Natural killer cell (primary cell): Measurements from ENCODE around the gene CMAS. TPM values are rescaled to one million over a fixed set of nuclear protein-coding genes. Genes with fewer than 3 reads are reported as not detected.

Source experiments
- ATAC-seq, 3 donors: fragments of 150-1000 bp in 2 of 3; fragments of 200-7000 bp in 1 of 3; cut with Tn5 transposase; 1 replicate in 1 of 3; 2 replicates in 2 of 3; pipeline ENCODE4 v1.10.0; 2021; ENCODE audit warnings: mild to moderate bottlenecking in 2 of 3, moderate library complexity in 2 of 3
- DNase-seq, 2 donors: peaks; one replicate each; pipeline versions ENCODE4 v3.0.0 to v3.0.0-alpha.2; 2013 to 2021; ENCODE audit warnings: mixed read lengths in 1 of 2
- H3K27ac ChIP-seq: one replicate; pipeline ENCODE4 v1.5.1; 2013; ENCODE audit warnings: mild to moderate bottlenecking, low read length
- H3K27me3 ChIP-seq: one replicate; pipeline ENCODE4 v1.6.1; 2013; ENCODE audit warnings: low read length; ENCODE audit not compliant: control insufficient read depth, insufficient read depth
- H3K36me3 ChIP-seq: one replicate; pipeline ENCODE4 v1.6.1; 2013; ENCODE audit warnings: low read length; ENCODE audit not compliant: control insufficient read depth, insufficient read depth
- H3K4me1 ChIP-seq: one replicate; pipeline ENCODE4 v1.6.1; 2013; ENCODE audit warnings: low read length; ENCODE audit not compliant: control insufficient read depth, insufficient read depth
- H3K4me3 ChIP-seq: one replicate; pipeline ENCODE4 v1.5.1; 2013; ENCODE audit warnings: low read length
- H3K9me3 ChIP-seq: one replicate; pipeline ENCODE4 v1.6.1; 2013; ENCODE audit warnings: low read length; ENCODE audit not compliant: control insufficient read depth, insufficient read depth
- H3K27ac Mint-ChIP-seq, 2 donors: one replicate each; pipeline ENCODE4 v1.8.0; 2022; ENCODE audit warnings: mild to moderate bottlenecking in 2 of 2, mixed read lengths in 2 of 2, moderate library complexity in 1 of 2
- H3K27me3 Mint-ChIP-seq, 2 donors: one replicate each; pipeline ENCODE4 v1.8.0; 2022; ENCODE audit warnings: low read depth in 2 of 2, mixed read lengths in 2 of 2
- H3K36me3 Mint-ChIP-seq: one replicate; pipeline ENCODE4 v1.8.0; 2022; ENCODE audit warnings: mixed read lengths
- H3K4me1 Mint-ChIP-seq, 2 donors: one replicate each; pipeline ENCODE4 v1.8.0; 2022; ENCODE audit warnings: mixed read lengths in 2 of 2
- H3K4me3 Mint-ChIP-seq: one replicate; pipeline ENCODE4 v1.8.0; 2022; ENCODE audit warnings: mild to moderate bottlenecking, moderate library complexity, mixed read lengths
- H3K9me3 Mint-ChIP-seq, 2 donors: one replicate each; pipeline ENCODE4 v1.8.0; 2022; ENCODE audit warnings: mixed read lengths in 2 of 2
- CTCF ChIP-seq: fragments of 200-600 bp; IDR thresholded peaks from one replicate; pipeline ENCODE4 v1.8.0; 2022; ENCODE audit warnings: antibody characterized with exemption
- WGBS: methylation state at CpG from one replicate; pipeline ENCODE4 v1.1.7; 2013; ENCODE audit warnings: missing lambda C conversion rate; ENCODE audit not compliant: insufficient coverage; 5-methylcytosine and 5-hydroxymethylcytosine counted together
- intact Hi-C: fragments of 100-400 bp; cut with micrococcal nuclease; formaldehyde crosslinking; loops from one replicate; pipeline ENCODE4 v1.14.2; 2022
- total RNA-seq, 4 donors: library from RNA; stranded (reverse); fragments of 120-200 nt in 1 of 4; gene quantifications; one replicate each; pipeline versions ENCODE4 v1.2.3 to v1.2.4, GENCODE V29; 2013 to 2022

Gene CMAS
- total RNA-seq, 3 donors from 2014 or later (not counting 1 experiment from before 2014, with no cell fraction given), result 10.0 to 19.8 (median 13.7) TPM

- WGBS, result 79% methylated on average over 1 of the region's 2 CpGs
- Mint-ChIP-seq H3K27ac (no peak overlapping the region), H3K4me1 (no peaks in the 10 kb centered on the region), H3K36me3 (peaks cover 7% of the 10 kb centered on the region), H3K4me3 (no peak overlapping the region), H3K27me3 (no peaks in the 10 kb centered on the region), H3K9me3 (no peaks in the 10 kb centered on the region)
- no peaks in the 10 kb centered on the region for H3K4me1 ChIP-seq
- H3K4me3 ChIP-seq, result no peak overlapping the region
- no peaks in the 10 kb centered on the region for H3K9me3 ChIP-seq
- intact Hi-C loops, result no loop called here
- no peaks in the 10 kb centered on the region for H3K27me3 ChIP-seq
- H3K36me3 ChIP-seq, result peaks cover 29% of the 10 kb centered on the region
- no peak for TF ChIP-seq CTCF
- DNase-seq, result no peak
- H3K27ac ChIP-seq, result no peak overlapping the region
- no peak for ATAC-seq
Measured at GRCh38 chr12:22066310-22066709, 20.3 kb downstream of the CMAS start.

DNA sequence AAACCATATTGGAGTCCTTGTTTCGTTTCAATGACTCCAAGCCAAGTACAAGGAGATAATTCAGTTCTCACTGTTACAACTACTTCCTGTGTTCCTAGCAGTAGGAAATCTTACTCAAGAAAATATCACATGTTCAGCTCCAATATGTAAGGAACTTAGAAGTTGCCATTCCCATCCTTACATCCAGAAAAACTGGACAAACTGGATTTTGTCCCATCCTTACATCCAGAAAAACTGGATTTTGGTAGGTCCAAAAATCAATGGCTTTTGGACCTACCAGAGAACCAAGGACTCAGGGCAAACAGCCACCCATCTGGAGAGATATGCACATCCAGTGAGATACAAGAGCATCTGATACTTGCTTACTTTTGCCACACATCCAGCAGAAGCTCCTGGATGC, 23.8 kb downstream of the CMAS start:
- peaks cover 8% of the 10 kb centered on the region for H3K36me3 ChIP-seq
- H3K27ac ChIP-seq, result no peak overlapping the region
- Mint-ChIP-seq H3K27ac (no peak overlapping the region), H3K4me3 (no peak overlapping the region), H3K27me3 (peaks cover 0 to 6% of the 10 kb centered on the region in 2 donors), H3K4me1 (no peaks in the 10 kb centered on the region), H3K36me3 (peaks cover 7% of the 10 kb centered on the region), H3K9me3 (no peaks in the 10 kb centered on the region)
- no peaks in the 10 kb centered on the region for H3K4me1 ChIP-seq
- no peaks in the 10 kb centered on the region for H3K9me3 ChIP-seq
- ATAC-seq, result no peak
- WGBS, result 44% methylated on average over 1 of the region's 1 CpG
- no peak for DNase-seq
- no peaks in the 10 kb centered on the region for H3K27me3 ChIP-seq
- H3K4me3 ChIP-seq, result no peak overlapping the region
- TF ChIP-seq CTCF, result no peak
- intact Hi-C loops, result no loop called here

GRCh38 chr12:22082190-22082701, 36.2 kb downstream of the CMAS start:
- Mint-ChIP-seq H3K4me3 (no peak overlapping the region), H3K27me3 (peaks cover 4 to 14% of the 10 kb centered on the region in 2 donors), H3K27ac (no peak overlapping the region), H3K9me3 (no peaks in the 10 kb centered on the region), H3K4me1 (no peaks in the 10 kb centered on the region), H3K36me3 (no peaks in the 10 kb centered on the region)
- H3K27ac ChIP-seq, result no peak overlapping the region
- WGBS, result 90% methylated on average over 10 of the region's 10 CpGs
- DNase-seq, result no peak
- intact Hi-C loops, result no loop called here
- H3K9me3 ChIP-seq, result no peaks in the 10 kb centered on the region
- no peak overlapping the region for H3K4me3 ChIP-seq
- no peaks in the 10 kb centered on the region for H3K4me1 ChIP-seq
- no peaks in the 10 kb centered on the region for H3K27me3 ChIP-seq
- no peaks in the 10 kb centered on the region for H3K36me3 ChIP-seq
- no peak for TF ChIP-seq CTCF
- ATAC-seq, result peak in 1 of 3 donors; percentile 37

GRCh38 chr12:22083167-22083566, 37.1 kb downstream of the CMAS start:
- DNase-seq (peak in 1 of 2 donors; percentile 73), ATAC-seq (peak in 2 of 3 donors; percentile 38)
- Mint-ChIP-seq H3K27ac (no peak overlapping the region), H3K36me3 (no peaks in the 10 kb centered on the region), H3K27me3 (peaks cover 1 to 22% of the 10 kb centered on the region in 2 donors), H3K4me3 (no peak overlapping the region), H3K9me3 (no peaks in the 10 kb centered on the region), H3K4me1 (no peaks in the 10 kb centered on the region)
- H3K36me3 ChIP-seq, result no peaks in the 10 kb centered on the region
- no peaks in the 10 kb centered on the region for H3K9me3 ChIP-seq
- intact Hi-C loops, result loop anchor here (1.0 kb wide), 2 partner anchors 360 to 377 kb away; no protein-coding TSS in a partner anchor
- H3K4me3 ChIP-seq, result no peak overlapping the region
- H3K4me1 ChIP-seq, result no peaks in the 10 kb centered on the region
- TF ChIP-seq CTCF, result peak; percentile 34
- H3K27ac ChIP-seq, result no peak overlapping the region
- no peaks in the 10 kb centered on the region for H3K27me3 ChIP-seq
